Heart left ventricle (tissue), 13 donors: ENCODE measurements around the gene CMIP.

Experiments used
- CTCF ChIP-seq, 12 donors: fragments of 200-600 bp; sonication (generic) in 4 of 12; IDR thresholded peaks; one replicate each; pipeline versions ENCODE4 v1.5.0 to v1.8.0; 2018 to 2022; ENCODE audit warnings: antibody characterized with exemption in 12 of 12, mild to moderate bottlenecking in 5 of 12
- POLR2A ChIP-seq, 2 donors: fragments of 450-650 bp; IDR thresholded peaks; one replicate each; pipeline ENCODE4 v1.6.1; 2017; ENCODE audit warnings: antibody characterized with exemption in 2 of 2, mild to moderate bottlenecking in 2 of 2, moderate library complexity in 2 of 2
- donor health status: ischemic (EF 13 %, LVEDD 7.1; RV severe dilation, severe dysfunction).
- donor health status: DM: no; HTN: yes; CAD: no.
- donor health status: DM: no; HTN: no; CAD: no.
- donor health status: ischemic (EF 25% LVEDD 6.9; RV normal size, moderate dysfunction).
- donor health status: ischemic (EF 25% LVEDD 5.7; RV mildly dilated, moderate dysfunction).
- donor health status: ischemic (EF 35%, LVEDD 5.7; RV mildly dilated, moderate dysfunction).
- donor health status: nonischemic (EF 11% LVEDD 7.7; RV severe dilation, severe dysfunction).
- donor health status: DM: yes; HTN: yes; CAD: no.
- donor health status: PGD.
- donor health status: ischemic (EF 29% LVEDD 5.4; RV normal size, mild dysfunction).
- donor health status: nonischemic (EF 23%, LVEDD 6.1; RV moderate dilation, normal function).

GRCh38 chr16:81491541-81492188, 47.1 kb downstream of the CMIP start:
- TF ChIP-seq CTCF (IDR thresholded peaks at IDR 0.05): no peak
- TF ChIP-seq POLR2A (IDR thresholded peaks at IDR 0.05): no peak
